Mesothelial cell of epicardium (in vitro differentiated cells): Measurements from ENCODE around the gene OR2V2. TPM values are rescaled to one million over a fixed set of nuclear protein-coding genes. Genes with fewer than 3 reads are reported as not detected.
"Not testable (repeated sequence)": the region's sequence is repeated elsewhere in the genome, so short reads cannot be mapped to it uniquely, and the experiment has no call there.

Source experiments
- DNase-seq, 2 experiments: peaks; one replicate each; pipeline ENCODE4 v3.0.0; 2021; ENCODE audit warnings: low spot score in 2 of 2; ENCODE audit not compliant: unreplicated experiment in 2 of 2
- H3K27ac Mint-ChIP-seq: 2 replicates; pipeline ENCODE4 v1.8.0; 2021; ENCODE audit warnings: mixed read lengths
- H3K27me3 Mint-ChIP-seq: 2 replicates; pipeline ENCODE4 v1.8.0; 2021; ENCODE audit warnings: low read depth, mixed read lengths
- H3K36me3 Mint-ChIP-seq: 2 replicates; pipeline ENCODE4 v1.8.0; 2021; ENCODE audit warnings: mixed read lengths
- H3K4me1 Mint-ChIP-seq: 2 replicates; pipeline ENCODE4 v1.8.0; 2021; ENCODE audit warnings: mixed read lengths
- H3K4me3 Mint-ChIP-seq: 2 replicates; pipeline ENCODE4 v1.8.0; 2021; ENCODE audit warnings: mild to moderate bottlenecking, moderate library complexity, mixed read lengths
- H3K9me3 Mint-ChIP-seq: 2 replicates; pipeline ENCODE4 v1.8.0; 2021; ENCODE audit warnings: mixed read lengths
- total RNA-seq: library from RNA; stranded (reverse); gene quantifications from 3 replicates; pipeline ENCODE4 v1.2.1, GENCODE V29; 2021
- TF ChIP-seq, protein P1 (sequence below): fragments of 200-600 bp; sonication (generic); IDR thresholded peaks from one replicate; pipeline ENCODE4 v1.5.0; 2021; ENCODE audit warnings: antibody characterized with exemption; ENCODE audit not compliant: unreplicated experiment

The OR2V2 gene
- total RNA-seq, 1 donor from 2014 or later: not detected

DNA sequence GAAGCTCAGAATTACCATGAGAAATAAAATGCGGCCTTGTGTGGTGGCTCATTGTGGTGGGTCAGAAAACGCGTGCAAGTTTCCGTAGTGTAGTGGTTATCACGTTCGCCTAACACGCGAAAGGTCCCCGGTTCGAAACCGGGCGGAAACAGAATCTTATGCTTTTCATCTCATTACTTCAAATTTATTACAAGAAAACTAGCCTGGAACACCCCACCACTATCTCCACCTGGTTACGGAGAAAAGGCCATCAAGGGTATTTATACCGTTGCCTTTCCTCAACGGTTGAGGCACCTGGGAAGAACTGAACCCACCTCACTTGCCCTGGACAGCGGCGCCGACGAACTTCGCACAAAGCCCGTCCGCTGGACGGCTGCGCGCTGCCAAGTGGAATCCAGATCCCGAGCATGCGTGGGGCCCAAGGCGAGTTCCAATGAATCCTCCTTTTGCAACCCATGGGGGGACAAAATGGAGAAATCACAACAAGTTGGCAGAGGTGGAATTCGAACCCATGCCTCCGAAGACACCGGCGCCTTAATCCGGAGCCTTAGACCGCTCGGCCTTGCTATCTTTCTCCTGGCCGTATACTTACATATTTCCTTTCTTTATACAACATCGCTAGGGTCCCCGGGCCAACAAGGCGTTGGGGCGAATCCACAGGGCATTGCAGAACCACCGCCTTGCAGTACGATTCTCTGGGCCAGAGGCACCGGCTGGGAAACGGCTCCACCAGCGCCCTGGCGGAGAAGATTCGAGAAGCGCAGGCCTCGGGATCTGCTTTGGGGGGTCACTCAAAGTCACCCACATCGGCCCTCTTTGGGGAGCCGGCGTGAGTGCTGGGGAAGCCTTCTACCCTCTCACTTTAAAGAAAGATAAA is 16.9 kb downstream of the OR2V2 start:
- H3K4me1 Mint-ChIP-seq: peaks cover 19% of the 10 kb centered on the region
- H3K4me3 Mint-ChIP-seq: peak overlapping the region; percentile 64
- no peaks in the 10 kb centered on the region for H3K36me3 Mint-ChIP-seq
- DNase-seq: no peak
- peaks cover 70% of the 10 kb centered on the region for H3K27me3 Mint-ChIP-seq
- no peak overlapping the region for H3K27ac Mint-ChIP-seq
- no peaks in the 10 kb centered on the region for H3K9me3 Mint-ChIP-seq
- TF ChIP-seq, protein P1, sequence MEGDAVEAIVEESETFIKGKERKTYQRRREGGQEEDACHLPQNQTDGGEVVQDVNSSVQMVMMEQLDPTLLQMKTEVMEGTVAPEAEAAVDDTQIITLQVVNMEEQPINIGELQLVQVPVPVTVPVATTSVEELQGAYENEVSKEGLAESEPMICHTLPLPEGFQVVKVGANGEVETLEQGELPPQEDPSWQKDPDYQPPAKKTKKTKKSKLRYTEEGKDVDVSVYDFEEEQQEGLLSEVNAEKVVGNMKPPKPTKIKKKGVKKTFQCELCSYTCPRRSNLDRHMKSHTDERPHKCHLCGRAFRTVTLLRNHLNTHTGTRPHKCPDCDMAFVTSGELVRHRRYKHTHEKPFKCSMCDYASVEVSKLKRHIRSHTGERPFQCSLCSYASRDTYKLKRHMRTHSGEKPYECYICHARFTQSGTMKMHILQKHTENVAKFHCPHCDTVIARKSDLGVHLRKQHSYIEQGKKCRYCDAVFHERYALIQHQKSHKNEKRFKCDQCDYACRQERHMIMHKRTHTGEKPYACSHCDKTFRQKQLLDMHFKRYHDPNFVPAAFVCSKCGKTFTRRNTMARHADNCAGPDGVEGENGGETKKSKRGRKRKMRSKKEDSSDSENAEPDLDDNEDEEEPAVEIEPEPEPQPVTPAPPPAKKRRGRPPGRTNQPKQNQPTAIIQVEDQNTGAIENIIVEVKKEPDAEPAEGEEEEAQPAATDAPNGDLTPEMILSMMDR: no peak

DNA sequence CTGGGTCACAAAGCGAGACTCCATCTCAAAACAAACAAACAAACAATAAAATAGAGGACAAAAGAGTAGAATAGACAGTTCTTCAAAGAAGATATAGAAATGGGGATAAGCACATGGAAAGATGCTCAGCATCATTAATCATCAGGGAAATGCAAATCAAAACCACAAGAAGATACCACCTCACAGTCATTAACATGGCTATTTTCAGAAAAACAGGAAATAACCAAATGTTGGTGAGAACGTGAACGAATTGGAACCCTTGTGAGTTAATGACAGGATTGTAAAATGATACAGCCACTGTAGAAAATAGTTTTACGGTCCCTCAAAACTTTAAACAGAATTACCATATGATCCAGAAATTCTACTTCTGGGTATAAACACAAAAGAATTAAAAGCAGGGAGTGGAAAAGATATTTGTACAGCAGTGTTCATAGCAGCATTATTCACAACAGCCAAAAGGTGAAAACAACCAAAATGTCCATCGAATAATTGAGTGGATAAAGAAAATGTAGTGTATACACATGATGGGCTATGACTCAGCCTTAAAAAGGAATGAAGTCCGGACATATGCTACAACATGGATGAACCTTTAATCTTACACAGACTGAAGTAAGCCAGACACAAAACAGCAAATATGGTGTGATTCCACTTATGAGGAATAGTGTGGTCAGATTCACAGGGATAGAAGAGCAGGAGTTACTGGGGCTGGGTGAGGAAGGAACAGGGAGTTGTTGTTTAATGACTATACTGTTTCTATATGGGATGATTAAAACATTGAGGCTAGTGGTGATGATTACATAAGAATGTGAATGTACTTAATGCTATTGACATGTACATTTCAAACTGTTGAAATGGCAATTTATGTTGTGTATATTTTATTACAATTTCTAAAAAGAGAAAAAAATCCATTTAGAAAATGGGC is 19.7 kb downstream of the OR2V2 start:
- DNase-seq: no peak
- Mint-ChIP-seq H3K9me3 (no peaks in the 10 kb centered on the region), H3K36me3 (no peaks in the 10 kb centered on the region), H3K27me3 (peaks cover 96% of the 10 kb centered on the region), H3K4me1 (peaks cover 29% of the 10 kb centered on the region), H3K27ac (no peak overlapping the region), H3K4me3 (no peak overlapping the region)
- TF ChIP-seq, protein P1: no peak

DNA sequence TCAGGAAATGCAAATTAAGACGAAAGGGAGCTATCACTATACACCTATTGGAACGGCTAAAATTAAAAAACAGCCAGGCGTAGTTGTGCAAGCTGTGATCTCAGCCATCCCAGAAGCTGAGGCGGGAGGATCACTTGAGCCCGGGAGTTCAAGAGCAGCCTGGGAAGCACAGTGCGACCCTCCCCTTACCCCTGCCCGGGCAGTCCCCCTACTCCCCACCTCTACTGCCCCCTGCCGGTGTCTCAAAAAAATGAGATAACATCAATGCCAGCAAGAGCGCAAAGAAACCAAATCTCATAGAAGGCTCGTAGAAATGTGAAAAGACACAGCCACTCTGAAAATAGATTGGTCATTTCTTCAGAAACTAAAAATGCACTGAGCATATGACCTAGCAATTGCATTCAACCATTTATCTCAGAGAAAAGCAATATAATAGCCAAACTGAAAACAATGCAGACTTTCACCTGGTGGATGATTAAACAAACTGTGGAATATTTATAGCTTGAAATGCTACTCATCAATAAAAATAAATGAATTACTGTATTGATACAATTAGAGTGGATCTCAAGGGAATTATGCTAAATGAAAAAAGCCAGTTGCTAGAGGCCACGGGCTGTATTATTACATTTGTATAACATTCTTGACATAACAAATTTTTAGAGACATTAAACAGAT is 20.6 kb downstream of the OR2V2 start:
- peaks cover 30% of the 10 kb centered on the region for H3K4me1 Mint-ChIP-seq
- H3K27me3 Mint-ChIP-seq: peaks cover 99% of the 10 kb centered on the region
- no peaks in the 10 kb centered on the region for H3K9me3 Mint-ChIP-seq
- peak in 1 of 2 experiments; percentile 53 for DNase-seq
- no peaks in the 10 kb centered on the region for H3K36me3 Mint-ChIP-seq
- peak overlapping the region; percentile 4 for H3K4me3 Mint-ChIP-seq
- TF ChIP-seq, protein P1: peak; percentile 48
- no peak overlapping the region for H3K27ac Mint-ChIP-seq

DNA sequence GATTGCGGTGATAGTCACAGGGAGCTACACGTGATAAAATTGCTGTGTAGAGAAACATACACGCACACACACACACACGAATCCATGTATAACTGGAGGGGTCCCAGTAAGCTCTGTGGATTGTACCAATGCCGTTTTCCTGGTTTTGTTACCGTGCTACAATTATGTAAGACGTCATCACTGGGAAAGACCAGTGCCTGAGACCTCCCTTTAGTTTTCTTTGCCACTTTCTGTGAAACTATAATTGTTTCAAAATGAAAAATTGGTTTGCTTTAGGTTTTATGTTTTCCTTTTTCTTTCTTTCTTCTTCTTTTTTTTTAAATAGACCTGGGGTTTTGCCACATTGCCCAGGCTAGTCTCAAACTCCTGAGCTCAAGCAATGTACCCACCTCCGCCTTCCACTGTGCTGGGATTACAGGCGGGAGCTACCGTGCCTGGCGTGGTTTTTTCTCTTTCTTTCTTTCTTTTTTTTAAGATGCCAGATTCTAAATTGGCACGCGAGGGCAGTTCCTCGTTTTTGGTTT is 21.3 kb downstream of the OR2V2 start:
- Mint-ChIP-seq H3K9me3 (no peaks in the 10 kb centered on the region), H3K27me3 (peaks cover 99% of the 10 kb centered on the region), H3K4me3 (peak overlapping the region; percentile 69), H3K4me1 (peaks cover 35% of the 10 kb centered on the region), H3K36me3 (no peaks in the 10 kb centered on the region), H3K27ac (no peak overlapping the region)
- TF ChIP-seq, protein P1: no peak
- no peak for DNase-seq

DNA sequence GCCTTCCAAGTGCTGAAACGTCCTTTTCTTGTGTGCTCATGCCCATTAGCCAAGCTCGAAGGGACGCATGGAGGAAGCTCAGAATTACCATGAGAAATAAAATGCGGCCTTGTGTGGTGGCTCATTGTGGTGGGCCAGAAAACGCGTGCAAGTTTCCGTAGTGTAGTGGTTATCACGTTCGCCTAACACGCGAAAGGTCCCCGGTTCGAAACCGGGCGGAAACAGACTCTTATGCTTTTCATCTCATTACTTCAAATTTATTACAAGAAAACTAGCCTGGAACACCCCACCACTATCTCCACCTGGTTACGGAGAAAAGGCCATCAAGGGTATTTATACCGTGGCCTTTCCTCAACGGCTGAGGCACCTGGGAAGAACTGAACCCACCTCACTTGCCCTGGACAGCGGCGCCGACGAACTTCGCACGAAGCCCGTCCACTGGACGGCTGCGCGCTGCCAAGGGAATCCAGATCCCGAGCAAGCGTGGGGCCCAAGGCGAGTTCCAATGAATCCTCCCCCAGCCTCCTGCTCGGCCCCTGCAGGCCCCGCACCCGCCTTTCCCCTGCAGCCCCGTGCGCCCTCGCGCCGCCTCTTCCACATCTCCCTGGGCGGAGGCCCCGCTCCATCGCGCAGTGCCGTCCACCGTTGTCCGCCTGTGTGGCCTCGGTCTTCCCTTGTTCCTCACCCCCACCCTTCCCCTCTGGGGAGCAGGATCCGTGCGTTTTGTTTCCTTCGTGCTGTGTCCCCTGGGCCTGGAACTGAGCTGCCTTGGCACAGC is 22.3 kb downstream of the OR2V2 start:
- H3K27ac Mint-ChIP-seq: not testable (repeated sequence)
- H3K4me3 Mint-ChIP-seq: peak overlapping the region; percentile 69
- peak in 1 of 2 experiments; percentile 83 for DNase-seq

More for the DNA sequence above, 22.3 kb downstream of the OR2V2 start:
- peaks cover 32% of the 10 kb centered on the region for H3K4me1 Mint-ChIP-seq
- H3K27me3 Mint-ChIP-seq: peaks cover 99% of the 10 kb centered on the region
- not testable (repeated sequence) for H3K36me3 Mint-ChIP-seq, H3K9me3 Mint-ChIP-seq
